HepG2 (cell line): ENCODE data around the gene CCDC91. TPM values are rescaled to one million over a fixed set of nuclear protein-coding genes. Genes with fewer than 3 reads are reported as not detected.

Experiments
- ZBTB34 ChIP-seq: sonication (generic); formaldehyde crosslinking; IDR thresholded peaks from 2 replicates; pipeline ENCODE4 v1.8.0; 2022; ENCODE audit warnings: mild to moderate bottlenecking, missing genetic modification reagents
- ZBTB4 ChIP-seq: sonication (generic); formaldehyde crosslinking; IDR thresholded peaks from 2 replicates; pipeline ENCODE4 v1.4.0; 2020; ENCODE audit warnings: missing genetic modification reagents, mild to moderate bottlenecking, borderline replicate concordance
- ZNF616 ChIP-seq: sonication (generic); formaldehyde crosslinking; IDR thresholded peaks from 2 replicates; pipeline ENCODE4 v1.5.0; 2020; ENCODE audit warnings: low read depth, mild to moderate bottlenecking, missing genetic modification reagents
- polyA plus RNA-seq, 8 experiments: library from polyadenylated mRNA; depleted of rRNA in 3 of 8; stranded (reverse) in 7 of 8; unstranded in 1 of 8; fragments of >200 nt; fragmentation: Illumina TruSeq in 4 of 8; extraction: Trizol in 4 of 8; gene quantifications; 2 replicates each; pipeline versions ENCODE4 v1.2.1 to v1.2.3, GENCODE V29; 2011 to 2016; ENCODE audit warnings: low read depth in 4 of 8, missing spikeins in 1 of 8, mixed read lengths in 1 of 8; ENCODE audit not compliant: insufficient read depth in 1 of 8
- total RNA-seq, 5 experiments: library from RNA; depleted of rRNA; stranded (reverse); fragments of >200 nt; fragmentation: Illumina TruSeq; extraction: Trizol; gene quantifications; 2 replicates each; pipeline ENCODE4 v1.2.3, GENCODE V29; 2016; ENCODE audit warnings: low read depth in 1 of 5
- TF ChIP-seq, protein P1 (sequence below): sonication (generic); formaldehyde crosslinking; IDR thresholded peaks from 2 replicates; pipeline ENCODE4 v1.4.0; 2020; ENCODE audit warnings: missing genetic modification reagents, borderline replicate concordance

CCDC91 gene
- total and polyA plus RNA-seq, 2 of the 13 experiments (the other 11 are each of a cell fraction or from before 2014, with no cell fraction given): 9.8 to 15.8 TPM

GRCh38 chr12:28383368-28383767, 193.1 kb downstream of the CCDC91 start (continued):
- TF ChIP-seq, protein P1, sequence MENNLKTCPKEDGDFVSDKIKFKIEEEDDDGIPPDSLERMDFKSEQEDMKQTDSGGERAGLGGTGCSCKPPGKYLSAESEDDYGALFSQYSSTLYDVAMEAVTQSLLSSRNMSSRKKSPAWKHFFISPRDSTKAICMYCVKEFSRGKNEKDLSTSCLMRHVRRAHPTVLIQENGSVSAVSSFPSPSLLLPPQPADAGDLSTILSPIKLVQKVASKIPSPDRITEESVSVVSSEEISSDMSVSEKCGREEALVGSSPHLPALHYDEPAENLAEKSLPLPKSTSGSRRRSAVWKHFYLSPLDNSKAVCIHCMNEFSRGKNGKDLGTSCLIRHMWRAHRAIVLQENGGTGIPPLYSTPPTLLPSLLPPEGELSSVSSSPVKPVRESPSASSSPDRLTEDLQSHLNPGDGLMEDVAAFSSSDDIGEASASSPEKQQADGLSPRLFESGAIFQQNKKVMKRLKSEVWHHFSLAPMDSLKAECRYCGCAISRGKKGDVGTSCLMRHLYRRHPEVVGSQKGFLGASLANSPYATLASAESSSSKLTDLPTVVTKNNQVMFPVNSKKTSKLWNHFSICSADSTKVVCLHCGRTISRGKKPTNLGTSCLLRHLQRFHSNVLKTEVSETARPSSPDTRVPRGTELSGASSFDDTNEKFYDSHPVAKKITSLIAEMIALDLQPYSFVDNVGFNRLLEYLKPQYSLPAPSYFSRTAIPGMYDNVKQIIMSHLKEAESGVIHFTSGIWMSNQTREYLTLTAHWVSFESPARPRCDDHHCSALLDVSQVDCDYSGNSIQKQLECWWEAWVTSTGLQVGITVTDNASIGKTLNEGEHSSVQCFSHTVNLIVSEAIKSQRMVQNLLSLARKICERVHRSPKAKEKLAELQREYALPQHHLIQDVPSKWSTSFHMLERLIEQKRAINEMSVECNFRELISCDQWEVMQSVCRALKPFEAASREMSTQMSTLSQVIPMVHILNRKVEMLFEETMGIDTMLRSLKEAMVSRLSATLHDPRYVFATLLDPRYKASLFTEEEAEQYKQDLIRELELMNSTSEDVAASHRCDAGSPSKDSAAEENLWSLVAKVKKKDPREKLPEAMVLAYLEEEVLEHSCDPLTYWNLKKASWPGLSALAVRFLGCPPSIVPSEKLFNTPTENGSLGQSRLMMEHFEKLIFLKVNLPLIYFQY: no peak
- TF ChIP-seq ZBTB4 (CRISPR knock-in tag): no peak
- no peak for TF ChIP-seq ZBTB34 (CRISPR knock-in tag)
- no peak for TF ChIP-seq ZNF616 (CRISPR knock-in tag)
